GM18508 (cell line): Measurements from ENCODE around the gene WDR6.

Source experiments
- ATAC-seq: cut with Tn5 transposase; IDR thresholded peaks from one replicate; pipeline ENCODE4 v1.9.1; 2021; ENCODE audit warnings: moderate number of reproducible peaks; ENCODE audit not compliant: insufficient read depth, unreplicated experiment

Gene WDR6

DNA sequence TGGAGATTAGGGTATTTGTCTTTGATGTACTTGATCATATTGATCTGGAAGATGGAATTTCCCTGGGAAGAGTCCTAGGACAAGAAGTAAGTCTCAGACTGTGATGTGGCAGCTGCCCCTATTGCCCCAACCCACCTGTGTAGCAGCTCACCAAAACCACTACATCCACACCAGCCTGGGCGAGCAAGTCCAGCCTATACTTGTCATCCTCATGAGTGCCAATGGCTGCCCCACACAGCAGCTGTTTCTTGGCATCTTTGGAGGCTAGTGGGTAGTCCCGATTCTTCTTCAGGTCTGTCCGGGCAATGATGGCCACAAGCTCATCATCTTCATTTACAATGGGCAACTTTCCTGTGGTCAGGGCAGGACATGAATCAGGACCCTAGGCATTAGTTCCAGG, 19.3 kb downstream of the WDR6 start:
- ATAC-seq: no peak

DNA sequence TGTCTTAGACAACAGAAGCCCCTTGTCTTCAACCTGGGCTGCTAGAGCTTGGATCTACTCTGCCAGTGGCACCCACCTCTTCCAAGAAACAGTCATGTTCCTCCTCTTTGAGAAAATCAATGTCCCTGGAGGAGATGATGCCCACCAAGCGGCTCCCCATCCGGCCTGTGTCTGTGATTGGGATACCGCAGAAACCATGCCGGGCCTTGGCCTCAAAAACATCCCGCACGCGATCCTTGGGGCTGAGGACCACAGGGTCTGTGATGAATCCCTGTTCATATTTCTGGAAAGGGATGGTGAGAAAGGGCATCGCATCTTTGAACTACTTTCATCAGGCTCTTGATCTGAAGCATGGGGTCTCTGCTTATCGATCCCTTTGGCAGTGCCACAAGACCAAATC, 20.4 kb downstream of the WDR6 start:
- no peak for ATAC-seq

DNA sequence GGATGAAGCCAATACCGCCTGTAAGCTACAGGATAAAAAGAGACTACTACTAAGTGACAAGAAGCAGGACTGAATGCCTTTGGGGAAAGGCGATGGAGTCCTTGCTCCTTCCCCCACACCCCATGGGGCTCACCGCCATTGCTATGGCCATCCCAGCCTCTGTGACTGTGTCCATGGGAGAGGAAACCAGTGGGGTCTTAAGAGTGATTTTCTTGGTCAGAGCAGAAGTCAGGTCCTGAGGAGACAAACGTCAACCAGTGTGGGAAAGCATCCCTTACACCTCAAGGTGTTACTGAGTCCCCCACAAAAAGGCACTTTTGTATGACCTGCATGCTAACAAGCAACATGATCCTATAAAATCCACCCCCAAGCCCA, 21.1 kb downstream of the WDR6 start:
- no peak for ATAC-seq

DNA sequence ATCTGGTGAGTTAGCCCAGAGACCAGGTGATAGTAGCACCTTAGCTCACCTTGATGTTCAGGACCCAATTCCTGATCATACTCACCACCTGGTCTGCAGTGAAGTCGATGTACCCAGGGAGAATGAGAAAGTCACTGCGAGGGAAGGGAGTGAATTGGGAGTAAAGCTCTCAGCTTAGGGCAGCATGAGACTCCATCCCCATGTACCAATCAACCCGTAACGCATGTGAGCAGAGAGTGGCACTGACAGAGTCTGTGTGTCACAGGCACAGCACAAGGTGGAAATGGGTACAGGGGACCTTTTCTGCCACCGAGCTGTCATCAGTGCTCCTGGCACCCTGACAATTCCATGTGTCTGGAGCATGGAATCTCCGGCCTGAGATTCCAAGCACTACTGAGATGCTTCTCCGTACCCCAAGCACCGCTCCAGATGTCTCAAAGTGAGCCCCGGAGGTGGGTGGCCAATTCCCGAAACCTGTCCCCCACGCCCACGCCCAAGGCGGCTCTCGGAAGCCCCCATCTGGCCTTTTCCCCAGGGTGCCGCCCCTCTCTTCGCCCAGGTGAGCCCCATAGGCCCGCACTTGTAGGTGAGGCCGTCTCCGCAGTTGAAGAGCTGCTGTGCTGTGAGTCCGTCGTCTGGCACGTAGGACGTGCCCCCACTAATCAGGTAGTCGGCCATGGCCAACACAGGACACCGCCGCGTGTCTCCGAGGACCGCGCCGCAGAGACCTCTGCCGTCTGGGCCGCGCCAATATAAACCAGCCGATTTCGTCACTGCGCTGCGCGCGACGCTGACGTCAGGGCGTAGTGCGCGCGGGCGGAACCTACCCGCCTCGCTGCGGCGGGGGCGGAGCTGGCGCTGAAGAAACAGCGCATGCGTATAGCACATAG, 21.7 kb downstream of the WDR6 start, which contains the start of gene IMPDH2:
TSS of gene IMPDH2 (minus strand) at position 726 of the 890 bp plus-strand sequence. CDS start at position 678, 48 bp downstream.
- ATAC-seq: peak; percentile 53

DNA sequence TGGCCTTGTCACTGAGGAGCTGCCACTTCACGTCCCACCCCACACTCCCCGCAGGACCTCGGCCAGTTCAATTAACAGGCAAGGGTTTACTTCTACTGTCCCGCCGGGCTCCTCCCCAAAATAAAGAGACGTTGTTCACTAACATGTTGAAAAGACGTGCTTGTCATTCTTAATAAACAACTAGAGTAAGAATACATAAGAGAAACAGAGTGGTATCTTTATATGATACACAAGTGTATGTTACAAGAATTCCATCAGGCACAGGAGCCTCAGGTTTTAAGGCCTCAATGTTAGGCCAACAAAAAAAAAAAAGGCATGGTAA, 22.3 kb downstream of the WDR6 start:
- peak; percentile 7 for ATAC-seq

DNA sequence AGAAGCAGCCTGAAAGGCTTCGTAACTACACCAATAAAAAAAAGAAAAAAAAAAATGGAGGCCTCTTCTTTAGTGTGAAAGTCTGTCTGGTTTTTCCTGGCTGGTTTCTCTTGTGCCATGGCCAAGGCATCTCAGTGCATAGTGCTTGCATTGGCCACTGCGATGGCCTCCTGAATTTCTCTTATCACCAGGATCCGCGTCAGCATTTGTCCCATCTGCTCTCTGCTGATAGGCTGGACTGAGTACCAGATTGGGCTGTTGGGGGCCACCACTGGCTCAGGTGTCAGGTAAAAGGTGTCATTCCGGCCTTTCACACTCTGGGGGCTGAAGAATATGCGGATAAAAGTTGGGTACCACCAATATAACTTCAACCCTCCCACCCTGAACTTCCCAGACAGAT, 23.1 kb downstream of the WDR6 start:
- ATAC-seq: no peak

DNA sequence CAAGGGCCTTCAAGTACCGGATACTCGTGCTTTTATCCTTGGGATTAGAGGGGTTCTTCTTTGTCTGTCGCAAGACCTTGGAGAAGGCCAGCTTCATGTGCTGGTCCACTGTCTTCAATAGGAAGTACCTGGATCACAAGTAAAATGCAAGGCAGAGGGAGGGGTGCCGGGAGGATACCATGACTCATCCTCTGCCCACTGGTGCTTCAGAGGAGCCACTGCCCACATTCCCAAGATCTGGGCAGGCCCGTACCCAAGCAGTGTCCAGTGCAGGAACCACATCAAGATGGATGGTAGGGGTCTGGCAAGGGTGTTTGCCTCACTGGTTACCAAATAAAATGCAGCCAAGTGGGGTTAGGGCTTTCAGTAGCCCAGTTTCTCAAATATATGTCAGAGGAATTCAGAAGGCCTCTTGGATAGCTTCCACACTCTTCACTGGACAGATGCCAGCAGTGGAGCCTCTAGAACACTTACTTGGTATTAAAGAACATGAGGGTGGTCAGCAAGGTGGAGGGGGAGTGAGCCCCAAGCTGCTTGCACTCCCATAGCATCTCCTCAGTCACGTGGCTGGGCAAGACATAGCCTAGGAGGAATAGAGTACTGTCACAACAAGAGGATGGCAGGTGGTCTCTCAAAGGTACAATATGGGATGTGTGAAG, 25.6 kb downstream of the WDR6 start:
- no peak for ATAC-seq

DNA sequence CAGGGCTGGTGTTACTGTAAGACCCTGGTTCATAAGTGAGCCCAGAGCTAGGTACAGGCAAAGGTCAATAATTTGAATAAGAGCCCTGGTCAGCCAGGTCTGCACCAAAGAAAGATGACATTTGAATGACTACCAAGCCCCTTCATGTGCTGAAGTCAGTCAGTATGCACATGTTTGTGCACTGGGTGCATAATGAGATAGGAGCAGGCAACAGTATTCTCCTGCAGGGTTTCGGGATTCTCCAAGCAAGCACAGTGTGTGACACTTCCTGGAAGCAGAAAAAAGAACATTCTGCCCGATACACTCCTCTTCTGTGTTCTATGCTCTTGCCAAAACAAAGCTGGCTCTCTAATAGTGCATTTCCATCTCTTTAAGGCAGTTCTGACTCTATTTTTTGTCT, 27.5 kb downstream of the WDR6 start:
- ATAC-seq: no peak

DNA sequence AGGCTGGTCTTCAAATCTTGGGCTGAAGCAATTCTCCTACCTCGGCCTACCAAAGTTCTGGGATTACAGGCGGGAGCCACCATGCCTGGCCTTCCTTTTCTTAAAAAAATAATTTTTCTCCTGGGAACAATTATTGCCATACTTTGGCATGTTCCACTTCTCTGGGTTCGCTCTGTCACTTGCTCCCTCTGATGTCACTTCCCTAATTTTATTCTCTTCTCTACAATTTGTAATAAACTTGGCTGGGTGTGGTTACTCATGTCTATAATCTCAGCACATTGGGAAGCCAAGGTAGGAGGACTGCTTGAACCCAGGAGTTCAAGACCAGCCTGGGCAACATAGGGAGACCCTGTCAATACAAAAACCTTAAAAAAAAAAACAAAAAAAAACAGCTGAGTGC, 28.1 kb downstream of the WDR6 start:
- ATAC-seq: no peak

DNA sequence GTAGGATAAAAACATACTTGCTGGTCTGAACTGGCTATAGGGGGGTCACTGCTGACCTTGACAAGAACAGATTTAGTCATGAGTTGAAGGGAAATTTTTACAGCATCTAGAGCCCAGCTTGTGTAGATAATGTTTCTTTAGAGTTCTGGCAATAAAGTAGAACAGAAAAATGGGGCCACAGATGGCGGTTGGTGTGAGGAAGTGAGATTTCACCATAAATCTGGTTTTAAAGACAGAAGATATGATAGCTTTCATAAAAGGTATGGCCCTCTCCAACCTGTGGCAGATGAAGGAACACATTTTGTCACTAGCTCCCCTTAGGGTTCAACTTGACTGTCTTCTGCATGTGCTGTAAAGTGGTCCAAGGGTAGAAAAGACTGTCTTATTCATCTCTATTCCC, 46.4 kb downstream of the WDR6 start:
- ATAC-seq: no peak

DNA sequence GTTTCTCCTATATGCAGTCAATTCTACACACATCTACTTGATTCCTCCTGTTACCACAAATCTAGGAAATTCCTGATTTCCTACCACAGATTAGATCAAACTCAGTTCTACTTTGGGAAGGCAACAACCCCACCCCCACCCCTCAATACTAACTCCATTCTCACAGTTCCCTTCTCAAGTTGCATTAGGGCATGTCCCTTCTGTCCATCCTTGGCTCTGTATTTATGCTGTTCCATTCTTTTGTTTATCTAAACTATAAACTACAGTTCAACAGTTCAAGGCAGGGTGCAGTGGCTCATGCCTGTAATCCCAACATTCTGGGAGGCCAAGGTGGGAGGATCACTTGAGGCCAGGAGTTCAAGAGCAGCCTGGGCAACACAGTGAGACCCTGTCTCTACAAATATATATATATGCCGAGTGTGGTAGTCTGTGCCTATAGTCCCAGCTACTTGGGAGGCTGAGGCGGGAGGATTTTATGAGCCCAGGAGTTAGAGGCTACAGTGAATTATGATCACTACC, 47.2 kb downstream of the WDR6 start:
- ATAC-seq: no peak

DNA sequence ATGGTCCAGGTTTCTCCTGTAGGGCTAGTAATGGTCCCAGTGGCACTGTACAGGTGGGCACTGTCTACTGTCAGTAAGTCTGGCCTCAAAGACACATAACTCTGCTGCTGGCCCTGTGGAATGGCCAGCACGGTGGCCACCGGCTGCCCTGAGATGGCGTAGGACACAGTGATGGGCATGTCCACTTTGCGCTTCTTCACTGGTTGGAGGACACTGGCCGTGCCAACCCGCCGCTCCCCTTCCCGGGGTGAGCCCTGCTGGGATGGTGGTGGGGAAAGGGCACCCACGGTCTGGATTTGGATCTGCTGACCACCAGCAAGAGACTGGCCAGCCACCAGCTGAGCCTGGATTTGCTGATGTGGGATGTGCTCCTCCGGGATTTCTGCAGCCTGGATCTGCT, 50.1 kb downstream of the WDR6 start:
- ATAC-seq: no peak

DNA sequence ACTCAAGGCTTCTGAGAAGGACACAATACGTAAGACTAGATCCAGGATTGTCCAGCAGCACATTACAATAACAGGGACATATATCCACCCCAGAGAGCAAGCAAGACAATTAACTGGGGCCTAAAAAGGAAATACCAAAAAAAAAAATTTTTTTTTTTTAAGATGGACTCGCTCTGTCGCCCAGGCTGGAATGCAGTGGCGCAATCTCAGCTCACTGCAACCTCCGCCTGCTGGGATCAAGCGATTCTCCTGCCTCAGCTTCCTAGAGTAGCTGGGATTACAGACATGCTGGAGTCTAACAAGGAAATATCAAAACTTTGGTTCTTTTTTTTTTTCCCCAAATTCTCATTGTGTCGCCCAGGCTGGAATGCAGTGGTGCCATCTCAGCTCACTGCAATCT, 50.8 kb downstream of the WDR6 start:
- ATAC-seq: no peak
